NCI-H1930 (cell line): ENCODE results near the gene GALP.
"Not testable (repeated sequence)": the region's sequence is repeated elsewhere in the genome, so short reads cannot be mapped to it uniquely, and the experiment has no call there.

ENCODE experiments used
- DNase-seq, 2 experiments: peaks; one replicate each; lab custom pipeline; 2025; lab: John Stamatoyannopoulos, UW

The GALP gene

GRCh38 chr19:56148096-56148495 is 27.7 kb upstream of the GALP start:
- DNase-seq, result no peak

- DNase-seq, result not testable (repeated sequence)
These were observed 26.7 kb upstream of the GALP start for GRCh38 chr19:56148955-56149655.

GRCh38 chr19:56149656-56150038 is 26.2 kb upstream of the GALP start:
- no peak for DNase-seq

GRCh38 chr19:56150358-56150757 is 25.4 kb upstream of the GALP start:
- DNase-seq, result no peak

GRCh38 chr19:56152644-56153043 is 23.2 kb upstream of the GALP start:
- no peak for DNase-seq

- DNase-seq, result no peak
These were observed 22.3 kb upstream of the GALP start for GRCh38 chr19:56153507-56153906.

GRCh38 chr19:56155124-56155687 is 20.6 kb upstream of the GALP start:
- DNase-seq, result no peak

GRCh38 chr19:56156768-56157167 is 19.0 kb upstream of the GALP start:
- DNase-seq, result no peak

GRCh38 chr19:56158170-56158757 is 17.5 kb upstream of the GALP start:
- no peak for DNase-seq

GRCh38 chr19:56159009-56159559 is 16.7 kb upstream of the GALP start:
- DNase-seq, result no peak

- no peak for DNase-seq
These were observed 16.1 kb upstream of the GALP start for GRCh38 chr19:56159622-56160271.

- no peak for DNase-seq
These were observed 14.3 kb upstream of the GALP start for GRCh38 chr19:56161534-56161933.

GRCh38 chr19:56162258-56162657 is 13.6 kb upstream of the GALP start:
- no peak for DNase-seq

- DNase-seq, result no peak
These were observed 12.7 kb upstream of the GALP start for GRCh38 chr19:56163097-56163496.

GRCh38 chr19:56167064-56167578 is 8.7 kb upstream of the GALP start:
- no peak for DNase-seq

GRCh38 chr19:56170261-56170660 is 5.5 kb upstream of the GALP start:
- no peak for DNase-seq

- no peak for DNase-seq
These were observed 1.7 kb upstream of the GALP start for GRCh38 chr19:56174086-56174485.

GRCh38 chr19:56174550-56174949 is 1.3 kb upstream of the GALP start:
- no peak for DNase-seq

- not testable (repeated sequence) for DNase-seq
These were observed 502 bp downstream of the GALP start for GRCh38 chr19:56176310-56176709.

GRCh38 chr19:56176881-56177280 is 1.1 kb downstream of the GALP start:
- no peak for DNase-seq

GRCh38 chr19:56177564-56178243 is 1.9 kb downstream of the GALP start:
- DNase-seq, result no peak

GRCh38 chr19:56189785-56190184 is 14.0 kb downstream of the GALP start:
- no peak for DNase-seq
